Activated T-cell treated with anti-CD3 and anti-CD28 coated beads, Interleukin-2, amount 50 U/mL, for 4 hours (primary cell): ENCODE measurements around the gene MRPL16. TPM values are rescaled to one million over a fixed set of nuclear protein-coding genes. Genes with fewer than 3 reads are reported as not detected.
"Not testable (repeated sequence)": the region's sequence is repeated elsewhere in the genome, so short reads cannot be mapped to it uniquely, and the experiment has no call there.

Source experiments
- ATAC-seq, 2 donors: fragments of 200-7000 bp; cut with Tn5 transposase; one replicate each; pipeline ENCODE4 v1.10.0; 2021
- DNase-seq: peaks from one replicate; pipeline ENCODE4 v3.0.0-alpha.2; 2020
- H3K27me3 Mint-ChIP-seq: one replicate; pipeline ENCODE4 v1.8.0; 2021; ENCODE audit warnings: low read depth, mixed read lengths
- H3K36me3 Mint-ChIP-seq: one replicate; pipeline ENCODE4 v1.8.0; 2022; ENCODE audit warnings: mixed read lengths; ENCODE audit not compliant: insufficient read depth
- H3K4me1 Mint-ChIP-seq: one replicate; pipeline ENCODE4 v1.8.0; 2021; ENCODE audit warnings: low read depth, mixed read lengths
- H3K4me3 Mint-ChIP-seq: one replicate; pipeline ENCODE4 v1.8.0; 2021; ENCODE audit warnings: mild to moderate bottlenecking, moderate library complexity, mixed read lengths
- H3K9me3 Mint-ChIP-seq: one replicate; pipeline ENCODE4 v1.8.0; 2021; ENCODE audit warnings: mixed read lengths
- total RNA-seq, 3 donors: library from RNA; stranded (reverse); gene quantifications; one replicate each; pipeline ENCODE4 v1.2.1, GENCODE V29; 2021

Gene MRPL16
- total RNA-seq, 3 donors from 2014 or later: 80.3 to 89.6 (median 81.2) TPM

DNA sequence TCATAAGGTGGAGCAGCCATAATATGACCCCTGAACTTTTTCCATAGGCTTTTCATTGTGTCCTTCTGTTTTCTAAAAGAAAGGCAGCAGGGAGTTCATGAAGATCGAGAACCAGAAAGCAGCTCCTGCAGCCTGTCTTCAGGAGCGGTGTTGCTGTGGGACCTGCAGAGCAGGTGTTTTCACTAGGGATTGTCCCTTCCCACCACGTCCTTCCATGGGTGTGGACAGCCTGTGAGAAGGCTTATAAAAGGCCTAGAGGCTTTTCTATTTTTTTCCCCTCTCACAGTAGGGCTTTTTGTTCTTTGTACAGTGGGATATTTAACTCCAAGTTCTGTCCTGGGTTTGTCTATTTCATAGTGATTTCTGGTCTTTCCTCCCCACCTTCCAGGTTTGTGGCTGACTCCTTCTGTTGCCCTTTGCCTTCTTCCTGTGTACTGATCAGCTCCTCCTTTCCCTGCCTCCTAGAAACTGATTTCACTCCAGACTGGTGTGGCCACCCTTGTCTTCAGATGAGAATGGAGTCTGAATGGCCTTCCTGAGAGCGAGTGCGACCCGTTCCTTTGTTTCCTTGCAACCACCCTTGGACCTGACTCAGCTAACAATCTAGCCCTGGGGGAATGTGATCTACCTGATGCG lies 10.1 kb downstream of the MRPL16 start:
- H3K9me3 Mint-ChIP-seq: no peaks in the 10 kb centered on the region
- DNase-seq: no peak
- H3K36me3 Mint-ChIP-seq: peaks cover 7% of the 10 kb centered on the region
- no peaks in the 10 kb centered on the region for H3K27me3 Mint-ChIP-seq
- no peaks in the 10 kb centered on the region for H3K4me1 Mint-ChIP-seq
- ATAC-seq: no peak
- no peak overlapping the region for H3K4me3 Mint-ChIP-seq

DNA sequence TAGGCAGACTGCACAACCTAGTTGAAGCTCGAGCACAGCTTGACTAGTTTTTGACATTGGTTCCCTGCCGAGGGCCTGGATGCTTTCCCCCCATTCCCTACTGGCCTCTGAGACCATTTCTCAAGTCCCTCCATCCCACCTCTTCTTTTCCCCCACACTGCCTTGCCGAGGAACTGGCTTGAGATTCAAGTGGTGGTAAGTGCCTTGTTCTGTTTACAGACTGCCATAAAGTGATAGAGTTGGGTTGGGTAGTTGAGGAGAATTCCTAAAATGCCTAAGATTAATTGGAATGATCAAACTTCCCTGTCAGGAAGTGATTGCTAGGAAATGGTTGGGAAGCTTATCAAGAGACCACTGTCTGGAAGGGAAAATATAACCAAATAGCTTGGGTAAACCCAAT lies 16.2 kb downstream of the MRPL16 start:
- DNase-seq (no peak), ATAC-seq (no peak)
- no peaks in the 10 kb centered on the region for H3K27me3 Mint-ChIP-seq
- no peaks in the 10 kb centered on the region for H3K9me3 Mint-ChIP-seq
- no peaks in the 10 kb centered on the region for H3K4me1 Mint-ChIP-seq
- no peak overlapping the region for H3K4me3 Mint-ChIP-seq
- H3K36me3 Mint-ChIP-seq: peaks cover 24% of the 10 kb centered on the region

DNA sequence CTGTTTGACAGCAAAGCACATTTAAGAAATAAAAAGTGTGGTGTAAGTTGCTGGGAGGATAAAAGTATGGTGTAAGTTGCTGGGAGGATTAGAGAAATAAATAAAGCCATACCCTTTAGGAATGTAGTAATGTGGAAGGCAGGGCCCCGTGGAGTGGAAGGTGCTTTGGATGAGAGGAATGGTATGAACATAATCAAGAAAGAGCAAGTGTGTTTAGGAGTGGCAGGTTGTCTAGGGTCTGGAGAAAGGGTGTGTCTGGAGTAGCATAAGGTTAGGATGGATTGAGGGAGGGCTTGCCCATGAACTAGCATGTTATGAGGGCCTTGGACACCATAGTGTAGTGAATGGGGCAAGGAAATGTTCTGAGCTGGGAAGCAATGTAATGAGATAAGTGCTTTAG lies 18.1 kb downstream of the MRPL16 start:
- H3K4me1 Mint-ChIP-seq: no peaks in the 10 kb centered on the region

DNA sequence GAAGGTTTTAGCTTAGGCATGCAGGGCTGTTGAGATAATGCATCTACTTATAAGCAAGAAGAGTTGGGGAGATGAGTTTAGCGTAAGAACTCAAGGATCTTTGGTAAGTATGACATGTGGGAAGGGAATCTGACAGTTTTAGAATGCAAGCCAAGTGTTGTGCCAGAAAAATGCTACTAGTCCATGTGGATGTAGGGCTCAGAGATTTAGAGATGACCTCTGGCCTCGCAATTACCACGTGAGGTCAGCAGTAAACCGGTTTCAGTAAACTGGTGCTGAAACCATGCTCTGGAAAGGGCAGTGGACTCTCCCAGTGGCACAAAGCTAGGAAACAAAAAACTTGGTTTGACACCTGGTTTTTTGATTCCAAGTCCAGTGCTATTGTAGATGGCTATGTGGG lies 18.9 kb downstream of the MRPL16 start:
- no peak for ATAC-seq
- Mint-ChIP-seq H3K4me3 (no peak overlapping the region), H3K27me3 (no peaks in the 10 kb centered on the region), H3K4me1 (no peaks in the 10 kb centered on the region), H3K9me3 (no peaks in the 10 kb centered on the region), H3K36me3 (peaks cover 38% of the 10 kb centered on the region)
- DNase-seq: no peak

More for the DNA sequence above, 18.1 kb downstream of the MRPL16 start:
- Mint-ChIP-seq H3K4me3 (no peak overlapping the region), H3K9me3 (no peaks in the 10 kb centered on the region), H3K27me3 (no peaks in the 10 kb centered on the region), H3K36me3 (peaks cover 33% of the 10 kb centered on the region)
- ATAC-seq (no peak), DNase-seq (no peak)

DNA sequence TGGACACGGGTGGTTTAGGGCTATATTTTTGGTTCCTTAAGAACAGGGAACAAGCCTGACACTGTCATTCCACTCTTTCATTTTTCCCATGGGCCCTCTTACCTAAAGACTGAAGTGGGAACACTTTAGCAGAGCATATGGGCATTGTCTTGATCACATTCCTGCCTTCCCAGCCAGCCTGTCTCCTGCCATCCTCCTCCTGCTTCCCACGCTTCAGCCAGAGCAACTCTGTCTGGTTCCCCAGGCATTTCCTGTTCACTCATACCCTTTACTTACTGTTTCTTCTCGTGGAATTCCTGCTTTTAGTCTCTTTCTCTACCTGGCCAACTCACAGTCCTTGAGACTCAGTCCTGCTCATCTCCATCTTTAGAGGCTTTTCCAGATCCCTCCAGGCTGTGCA lies 22.8 kb downstream of the MRPL16 start:
- H3K27me3 Mint-ChIP-seq: no peaks in the 10 kb centered on the region
- no peaks in the 10 kb centered on the region for H3K9me3 Mint-ChIP-seq
- H3K4me1 Mint-ChIP-seq: peaks cover 9% of the 10 kb centered on the region
- peaks cover 30% of the 10 kb centered on the region for H3K36me3 Mint-ChIP-seq
- H3K4me3 Mint-ChIP-seq: no peak overlapping the region
- DNase-seq (no peak), ATAC-seq (no peak)

DNA sequence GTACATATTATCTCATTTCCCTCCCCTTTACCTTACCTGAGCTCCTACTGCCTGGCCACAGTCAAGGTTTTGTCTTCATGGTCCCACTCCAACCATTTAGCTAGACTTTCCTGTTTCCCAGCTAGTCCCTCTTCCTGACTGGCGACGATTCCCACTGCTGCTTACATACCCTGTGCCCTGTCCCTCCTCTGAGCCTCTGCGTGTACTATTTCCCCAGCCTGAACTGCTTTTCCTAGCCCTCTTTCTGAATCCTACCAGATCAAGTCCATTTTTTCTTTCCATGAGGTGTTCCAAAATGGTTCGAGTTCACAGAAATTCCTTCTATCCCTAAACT lies 23.4 kb downstream of the MRPL16 start:
- no peaks in the 10 kb centered on the region for H3K9me3 Mint-ChIP-seq
- peaks cover 25% of the 10 kb centered on the region for H3K36me3 Mint-ChIP-seq
- ATAC-seq: no peak
- H3K4me1 Mint-ChIP-seq: peaks cover 11% of the 10 kb centered on the region
- no peak for DNase-seq
- H3K27me3 Mint-ChIP-seq: no peaks in the 10 kb centered on the region
- no peak overlapping the region for H3K4me3 Mint-ChIP-seq

DNA sequence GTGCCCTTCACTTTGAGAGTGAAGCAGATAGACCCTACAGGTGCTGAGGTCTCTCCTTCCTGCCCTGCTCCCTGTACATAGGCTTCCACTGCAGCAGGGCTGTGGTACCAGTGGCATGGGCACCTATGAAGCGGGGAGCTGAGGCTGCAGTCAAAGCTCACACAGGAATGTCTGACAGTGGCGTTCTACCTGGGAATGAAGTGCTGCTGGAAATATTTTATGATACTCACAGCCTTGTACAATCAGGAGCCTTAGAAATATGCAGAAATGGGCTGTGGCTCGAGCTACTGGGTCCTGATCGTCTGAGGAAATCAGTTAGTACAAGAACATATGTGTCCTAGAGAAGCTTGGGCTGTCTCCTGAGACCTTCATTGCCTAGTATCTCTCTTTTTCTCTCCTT lies 24.8 kb downstream of the MRPL16 start:
- no peak for DNase-seq
- peaks cover 13% of the 10 kb centered on the region for H3K4me1 Mint-ChIP-seq
- ATAC-seq: no peak
- H3K4me3 Mint-ChIP-seq: no peak overlapping the region
- H3K9me3 Mint-ChIP-seq: no peaks in the 10 kb centered on the region
- H3K27me3 Mint-ChIP-seq: no peaks in the 10 kb centered on the region
- H3K36me3 Mint-ChIP-seq: peaks cover 22% of the 10 kb centered on the region

DNA sequence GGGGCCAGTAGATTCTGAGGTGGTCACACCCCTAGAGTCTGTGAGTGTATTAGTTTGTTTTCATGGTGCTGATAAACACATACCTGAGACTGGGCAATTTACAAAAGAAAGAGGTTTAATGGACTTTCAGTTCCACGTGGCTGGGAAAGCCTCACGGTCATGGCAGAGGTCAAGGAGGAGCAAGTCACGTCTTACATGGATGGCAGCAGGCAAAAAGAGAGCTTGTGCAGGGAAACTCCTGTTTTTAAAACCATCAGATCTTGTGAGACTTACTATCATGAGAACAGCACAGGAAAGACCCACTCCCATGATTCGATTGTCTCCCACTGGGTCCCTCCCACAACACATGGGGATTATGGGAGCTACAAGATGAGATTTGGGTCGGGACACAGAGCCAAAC lies 26.1 kb downstream of the MRPL16 start:
- not testable (repeated sequence) for DNase-seq, H3K4me3 Mint-ChIP-seq, H3K9me3 Mint-ChIP-seq, H3K27me3 Mint-ChIP-seq, ATAC-seq
- peaks cover 25% of the 10 kb centered on the region for H3K36me3 Mint-ChIP-seq
- peaks cover 13% of the 10 kb centered on the region for H3K4me1 Mint-ChIP-seq

DNA sequence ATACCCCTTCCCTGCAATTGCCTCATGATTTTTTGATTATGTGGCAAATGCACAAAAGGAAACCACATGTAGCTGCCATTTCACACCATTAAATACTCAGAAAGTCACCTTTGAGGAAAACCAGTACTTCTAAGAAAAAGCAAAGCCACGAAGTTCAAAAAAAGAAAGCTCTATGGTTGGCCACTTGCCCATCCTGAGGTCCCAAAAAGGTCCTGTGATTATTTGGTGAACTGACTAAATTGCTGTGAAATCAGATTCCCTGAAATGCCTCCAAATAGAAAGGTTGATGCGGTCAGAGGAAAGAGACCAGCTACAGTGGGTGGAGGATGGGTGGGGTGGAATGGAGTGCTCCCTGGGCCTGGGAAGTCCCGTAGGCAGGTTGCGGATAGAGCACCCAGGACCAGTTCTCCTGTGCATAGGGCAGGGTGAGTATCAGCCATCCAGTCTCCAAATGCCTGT lies 26.9 kb downstream of the MRPL16 start:
- peaks cover 19% of the 10 kb centered on the region for H3K36me3 Mint-ChIP-seq
- H3K9me3 Mint-ChIP-seq: no peaks in the 10 kb centered on the region
- no peaks in the 10 kb centered on the region for H3K27me3 Mint-ChIP-seq
- H3K4me1 Mint-ChIP-seq: peaks cover 13% of the 10 kb centered on the region
- no peak for DNase-seq
- ATAC-seq: no peak
- H3K4me3 Mint-ChIP-seq: no peak overlapping the region

DNA sequence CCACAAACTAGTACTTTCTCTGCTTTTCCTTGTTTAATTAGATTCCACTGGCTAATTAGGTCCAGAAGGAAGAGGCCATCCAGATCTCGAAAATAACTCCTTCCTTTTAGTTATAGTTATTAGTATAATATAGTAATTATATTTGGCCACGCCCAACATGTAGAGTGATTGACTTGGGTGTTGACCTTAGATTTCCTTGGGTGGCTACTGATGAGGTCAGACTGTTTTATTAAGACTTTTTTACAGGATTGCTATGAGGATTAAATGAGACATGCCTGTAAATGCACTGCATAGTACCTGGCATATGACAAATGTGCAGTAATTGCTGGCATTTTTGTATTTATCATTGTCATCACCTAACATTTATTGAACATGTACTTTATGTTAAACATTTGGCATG lies 28.5 kb downstream of the MRPL16 start:
- DNase-seq: no peak
- peaks cover 9% of the 10 kb centered on the region for H3K36me3 Mint-ChIP-seq
- H3K9me3 Mint-ChIP-seq: no peaks in the 10 kb centered on the region
- H3K4me1 Mint-ChIP-seq: peaks cover 13% of the 10 kb centered on the region
- H3K27me3 Mint-ChIP-seq: no peaks in the 10 kb centered on the region
- ATAC-seq: no peak
- H3K4me3 Mint-ChIP-seq: no peak overlapping the region

DNA sequence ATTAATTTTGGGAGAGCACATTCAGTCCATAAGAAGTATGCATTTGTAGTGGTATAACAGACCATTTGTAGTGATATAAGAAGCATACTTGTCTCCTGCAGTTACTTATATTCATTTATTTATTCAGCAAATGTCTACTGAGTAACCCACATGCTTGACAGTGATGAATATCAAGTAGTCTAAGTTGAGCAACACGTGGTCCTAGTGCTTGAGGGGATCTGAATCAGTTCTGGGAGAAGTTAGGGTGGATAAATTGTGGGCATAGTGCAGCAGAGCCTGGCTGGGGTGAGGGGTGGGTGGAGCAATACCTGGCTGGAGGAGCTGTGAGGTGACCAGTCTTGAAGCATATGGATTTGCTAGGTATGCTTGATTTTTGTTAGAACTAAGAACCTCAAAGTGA lies 31.1 kb downstream of the MRPL16 start:
- ATAC-seq (no peak), DNase-seq (no peak)
- Mint-ChIP-seq H3K27me3 (no peaks in the 10 kb centered on the region), H3K4me1 (peaks cover 18% of the 10 kb centered on the region), H3K36me3 (peaks cover 6% of the 10 kb centered on the region), H3K9me3 (no peaks in the 10 kb centered on the region), H3K4me3 (no peak overlapping the region)

DNA sequence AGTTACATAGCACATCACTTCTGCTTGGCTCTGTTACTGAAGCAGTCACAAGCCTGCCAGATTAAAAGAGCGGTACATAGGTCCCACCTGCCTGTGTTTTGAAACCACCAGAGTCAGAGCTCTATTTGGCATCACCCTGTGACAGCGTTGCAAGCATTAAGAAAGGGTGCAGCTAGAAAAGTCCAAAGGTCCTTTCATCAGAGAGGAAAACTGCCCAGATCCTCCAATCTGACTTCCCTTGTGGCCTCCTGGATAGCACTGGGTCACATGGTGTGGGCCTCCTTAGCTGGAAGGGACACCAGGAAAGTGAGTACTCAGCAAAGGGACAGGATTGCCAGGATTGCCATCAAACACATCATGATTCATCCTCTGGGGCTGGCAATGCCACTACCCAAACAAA lies 32.5 kb downstream of the MRPL16 start:
- no peak for ATAC-seq
- Mint-ChIP-seq H3K4me1 (peaks cover 15% of the 10 kb centered on the region), H3K27me3 (no peaks in the 10 kb centered on the region), H3K9me3 (no peaks in the 10 kb centered on the region), H3K36me3 (peaks cover 7% of the 10 kb centered on the region), H3K4me3 (no peak overlapping the region)
- DNase-seq: no peak

DNA sequence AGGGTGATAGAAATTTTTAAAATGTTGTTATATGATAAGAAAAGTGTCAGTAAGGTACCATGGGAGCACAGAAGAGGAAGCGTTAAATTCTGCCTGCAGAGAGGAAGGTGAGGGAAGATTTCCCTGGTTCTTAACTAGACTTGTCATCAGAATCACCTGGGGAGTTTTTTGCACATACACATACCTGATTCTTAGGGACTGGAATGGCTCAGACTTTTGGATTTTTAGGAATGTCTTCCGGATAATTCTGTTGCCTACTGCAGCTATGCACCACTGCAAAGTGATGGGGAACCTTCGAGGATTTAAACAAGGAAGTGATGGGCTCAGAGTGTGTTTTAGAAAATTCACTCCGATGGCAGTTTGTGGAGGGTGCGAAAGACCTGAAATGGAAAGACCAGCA lies 33.5 kb downstream of the MRPL16 start:
- no peak for ATAC-seq
- H3K4me3 Mint-ChIP-seq: no peak overlapping the region
- peaks cover 20% of the 10 kb centered on the region for H3K4me1 Mint-ChIP-seq

DNA sequence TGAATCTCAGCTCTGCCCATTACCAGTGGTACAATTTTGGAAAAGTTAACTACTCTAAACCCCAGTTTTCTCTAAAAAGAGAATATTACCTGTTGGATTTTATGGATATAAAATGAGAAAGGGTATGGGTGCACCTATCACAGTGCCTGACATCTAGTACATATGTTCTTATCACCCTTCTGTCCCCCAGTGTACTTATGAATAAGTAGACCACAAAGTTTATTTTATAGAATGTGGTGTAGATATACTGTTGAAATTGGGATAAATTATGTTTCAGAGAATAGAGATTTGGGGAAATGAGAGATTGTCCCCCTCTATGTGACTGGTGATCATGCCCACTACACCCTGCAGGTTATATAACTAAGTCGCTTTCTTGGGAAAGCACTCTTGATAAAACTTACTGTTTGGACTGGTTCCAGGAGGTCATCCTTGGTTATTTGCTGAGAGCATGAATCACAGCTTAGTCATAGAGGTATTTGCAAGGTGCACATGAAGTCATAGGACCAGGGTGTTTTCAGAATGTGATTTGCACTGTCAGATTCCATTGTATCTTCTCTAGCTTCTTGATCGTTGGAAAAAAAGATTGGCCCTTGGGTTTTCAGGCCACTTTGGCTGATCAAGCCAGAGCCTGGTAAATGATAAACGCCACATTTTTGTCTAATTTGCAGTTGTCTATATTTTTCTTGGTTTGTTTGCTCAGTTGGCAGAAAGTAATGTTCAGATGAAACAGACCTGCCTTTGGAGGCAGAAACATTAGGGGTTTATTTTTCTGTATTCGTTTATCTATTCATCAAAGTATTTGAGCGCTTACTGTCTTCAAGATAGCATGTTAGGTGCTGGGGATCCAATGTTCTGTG lies 34.1 kb downstream of the MRPL16 start:
- Mint-ChIP-seq H3K27me3 (no peaks in the 10 kb centered on the region), H3K36me3 (peaks cover 9% of the 10 kb centered on the region), H3K9me3 (no peaks in the 10 kb centered on the region), H3K4me1 (peaks cover 26% of the 10 kb centered on the region), H3K4me3 (no peak overlapping the region)
- no peak for DNase-seq
- ATAC-seq: peak in 1 of 2 donors; percentile 50

More for the DNA sequence above, 33.5 kb downstream of the MRPL16 start:
- no peaks in the 10 kb centered on the region for H3K9me3 Mint-ChIP-seq
- no peak for DNase-seq
- peaks cover 9% of the 10 kb centered on the region for H3K36me3 Mint-ChIP-seq
- no peaks in the 10 kb centered on the region for H3K27me3 Mint-ChIP-seq

DNA sequence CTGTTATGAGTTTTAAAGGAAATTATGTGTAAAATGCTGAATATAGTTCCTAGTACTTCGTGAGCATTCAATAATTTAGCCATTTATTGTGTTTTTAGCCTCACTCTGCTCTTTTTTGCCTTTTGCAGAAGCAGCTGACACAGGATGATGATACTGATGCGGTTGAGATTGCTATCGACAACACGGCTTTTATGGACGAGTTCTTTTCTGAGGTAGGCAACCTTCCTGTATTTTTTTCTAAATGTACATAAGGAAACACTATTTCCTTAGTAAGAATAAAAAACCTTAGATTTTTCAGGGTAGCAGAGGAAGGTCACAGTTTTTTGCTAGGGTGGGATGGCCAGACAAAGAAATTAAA lies 37.5 kb downstream of the MRPL16 start:
- Mint-ChIP-seq H3K36me3 (peaks cover 5% of the 10 kb centered on the region), H3K4me1 (peaks cover 28% of the 10 kb centered on the region), H3K4me3 (no peak overlapping the region), H3K9me3 (no peaks in the 10 kb centered on the region), H3K27me3 (no peaks in the 10 kb centered on the region)
- ATAC-seq (no peak), DNase-seq (no peak)
